ENCODE measurements around the gene DDT.
"Not testable (repeated sequence)": the region's sequence is repeated elsewhere in the genome, so short reads cannot be mapped to it uniquely, and the experiment has no call there.

Gene DDT

GRCh38 chr22:23974345-23974744 is at the start of gene DDT:
Gene DDT (minus strand): TSS chr22:23974441. CDS start chr22:23974414, 27 bp downstream.
- not testable (repeated sequence) for TF ChIP-seq YY1 (IDR thresholded peaks at IDR 0.05; ENCODE audit: low read depth); CEBPB (IDR thresholded peaks at IDR 0.05)
- TF ChIP-seq, protein P1, sequence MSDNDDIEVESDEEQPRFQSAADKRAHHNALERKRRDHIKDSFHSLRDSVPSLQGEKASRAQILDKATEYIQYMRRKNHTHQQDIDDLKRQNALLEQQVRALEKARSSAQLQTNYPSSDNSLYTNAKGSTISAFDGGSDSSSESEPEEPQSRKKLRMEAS (IDR thresholded peaks at IDR 0.05) = not testable (repeated sequence)

DNA sequence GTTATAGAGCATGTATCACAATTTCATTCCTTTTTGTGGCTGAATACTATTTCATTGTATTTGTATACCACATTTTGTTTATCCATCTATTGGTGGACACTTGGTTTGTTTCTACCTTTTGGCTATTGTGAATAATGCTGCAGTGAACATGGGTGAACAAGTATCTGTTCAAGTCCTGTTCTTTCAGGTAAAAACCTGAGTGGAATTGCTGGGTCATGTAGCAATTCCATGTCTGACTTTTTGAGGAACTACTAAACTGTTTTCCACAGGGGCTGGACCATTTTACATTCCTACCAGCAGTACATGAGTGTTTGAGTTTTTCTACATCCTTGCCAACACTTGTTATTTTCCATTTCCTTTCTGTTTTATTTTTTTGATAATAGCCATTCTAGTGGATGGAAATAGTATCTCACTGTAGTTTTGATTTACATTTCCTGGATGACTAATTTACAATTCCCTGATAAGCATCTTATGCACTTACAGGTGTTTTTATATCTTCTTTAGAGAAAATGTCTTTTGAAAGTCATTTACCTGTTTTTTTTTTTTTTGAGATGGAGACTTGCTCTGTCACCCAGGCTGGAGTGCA is 49.1 kb upstream of the DDT start:
- TF ChIP-seq NFIC (IDR thresholded peaks at IDR 0.05) (no peak), EP300 (IDR thresholded peaks at IDR 0.05; ENCODE audit: borderline replicate concordance) (no peak), TEAD4 (IDR thresholded peaks at IDR 0.05) (no peak), ZBTB7A (IDR thresholded peaks at IDR 0.05; ENCODE audit: low read depth) (no peak), TCF12 (IDR thresholded peaks at IDR 0.05; ENCODE audit: low read depth) (no peak)

DNA sequence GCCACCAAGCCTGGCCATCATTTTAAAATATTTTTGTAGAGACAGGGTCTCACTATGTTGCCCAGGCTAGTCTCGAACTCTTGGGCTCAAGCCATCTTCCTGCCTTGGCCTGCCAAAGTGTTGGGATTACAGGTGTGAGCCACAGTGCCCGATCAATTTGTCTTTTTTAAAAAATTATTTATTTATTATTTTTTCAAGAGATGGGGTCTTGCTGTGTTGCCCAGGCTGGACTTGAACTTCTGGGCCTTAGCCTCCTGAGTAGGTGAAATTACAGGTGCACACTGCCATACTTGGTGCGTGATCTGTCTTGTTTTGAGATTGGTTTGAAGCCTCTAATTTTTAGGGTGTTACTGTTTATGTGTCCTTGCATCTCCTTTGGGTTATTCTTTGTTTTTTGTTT is 47.1 kb upstream of the DDT start:
- TF ChIP-seq FOXM1 (IDR thresholded peaks at IDR 0.05; ENCODE audit: borderline replicate concordance, low read depth) (no peak), TEAD4 (IDR thresholded peaks at IDR 0.05) (no peak), CREB1 (IDR thresholded peaks at IDR 0.05; ENCODE audit: low read depth) (no peak), TCF12 (IDR thresholded peaks at IDR 0.05; ENCODE audit: low read depth) (no peak), NFIC (IDR thresholded peaks at IDR 0.05) (no peak), ZBTB7A (IDR thresholded peaks at IDR 0.05; ENCODE audit: low read depth) (no peak)
- TF ChIP-seq, protein P2, sequence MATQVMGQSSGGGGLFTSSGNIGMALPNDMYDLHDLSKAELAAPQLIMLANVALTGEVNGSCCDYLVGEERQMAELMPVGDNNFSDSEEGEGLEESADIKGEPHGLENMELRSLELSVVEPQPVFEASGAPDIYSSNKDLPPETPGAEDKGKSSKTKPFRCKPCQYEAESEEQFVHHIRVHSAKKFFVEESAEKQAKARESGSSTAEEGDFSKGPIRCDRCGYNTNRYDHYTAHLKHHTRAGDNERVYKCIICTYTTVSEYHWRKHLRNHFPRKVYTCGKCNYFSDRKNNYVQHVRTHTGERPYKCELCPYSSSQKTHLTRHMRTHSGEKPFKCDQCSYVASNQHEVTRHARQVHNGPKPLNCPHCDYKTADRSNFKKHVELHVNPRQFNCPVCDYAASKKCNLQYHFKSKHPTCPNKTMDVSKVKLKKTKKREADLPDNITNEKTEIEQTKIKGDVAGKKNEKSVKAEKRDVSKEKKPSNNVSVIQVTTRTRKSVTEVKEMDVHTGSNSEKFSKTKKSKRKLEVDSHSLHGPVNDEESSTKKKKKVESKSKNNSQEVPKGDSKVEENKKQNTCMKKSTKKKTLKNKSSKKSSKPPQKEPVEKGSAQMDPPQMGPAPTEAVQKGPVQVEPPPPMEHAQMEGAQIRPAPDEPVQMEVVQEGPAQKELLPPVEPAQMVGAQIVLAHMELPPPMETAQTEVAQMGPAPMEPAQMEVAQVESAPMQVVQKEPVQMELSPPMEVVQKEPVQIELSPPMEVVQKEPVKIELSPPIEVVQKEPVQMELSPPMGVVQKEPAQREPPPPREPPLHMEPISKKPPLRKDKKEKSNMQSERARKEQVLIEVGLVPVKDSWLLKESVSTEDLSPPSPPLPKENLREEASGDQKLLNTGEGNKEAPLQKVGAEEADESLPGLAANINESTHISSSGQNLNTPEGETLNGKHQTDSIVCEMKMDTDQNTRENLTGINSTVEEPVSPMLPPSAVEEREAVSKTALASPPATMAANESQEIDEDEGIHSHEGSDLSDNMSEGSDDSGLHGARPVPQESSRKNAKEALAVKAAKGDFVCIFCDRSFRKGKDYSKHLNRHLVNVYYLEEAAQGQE (IDR thresholded peaks at IDR 0.05; ENCODE audit: low read depth) = no peak

DNA sequence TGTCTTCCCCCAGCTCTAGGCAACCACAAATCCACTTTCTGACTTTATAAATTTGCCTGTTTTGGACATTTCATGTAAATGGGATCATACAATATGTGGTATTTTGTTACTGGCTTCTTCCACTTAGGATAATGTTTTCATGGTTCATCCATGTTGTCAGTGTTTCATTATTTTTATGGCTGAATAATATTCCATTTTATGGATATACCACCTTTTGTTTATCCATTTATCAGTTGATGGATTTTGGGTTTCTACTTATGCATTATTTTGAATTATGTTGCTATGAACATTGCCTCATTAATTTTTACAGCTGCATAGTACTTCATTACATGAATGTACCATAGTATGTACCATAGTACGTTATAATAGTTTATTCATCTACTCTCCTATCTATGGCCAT is 41.9 kb upstream of the DDT start:
- TF ChIP-seq, protein P3, sequence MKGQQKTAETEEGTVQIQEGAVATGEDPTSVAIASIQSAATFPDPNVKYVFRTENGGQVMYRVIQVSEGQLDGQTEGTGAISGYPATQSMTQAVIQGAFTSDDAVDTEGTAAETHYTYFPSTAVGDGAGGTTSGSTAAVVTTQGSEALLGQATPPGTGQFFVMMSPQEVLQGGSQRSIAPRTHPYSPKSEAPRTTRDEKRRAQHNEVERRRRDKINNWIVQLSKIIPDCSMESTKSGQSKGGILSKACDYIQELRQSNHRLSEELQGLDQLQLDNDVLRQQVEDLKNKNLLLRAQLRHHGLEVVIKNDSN (IDR thresholded peaks at IDR 0.05) = no peak
- TF ChIP-seq, protein P1 (IDR thresholded peaks at IDR 0.05) = no peak
- TF ChIP-seq CEBPB (IDR thresholded peaks at IDR 0.05) = no peak
- TF ChIP-seq TCF12 (IDR thresholded peaks at IDR 0.05; ENCODE audit: low read depth) = no peak
- no peak for TF ChIP-seq TEAD4 (IDR thresholded peaks at IDR 0.05)
- TF ChIP-seq, protein P2 (IDR thresholded peaks at IDR 0.05; ENCODE audit: low read depth) = no peak
- no peak for TF ChIP-seq ZBTB7A (IDR thresholded peaks at IDR 0.05; ENCODE audit: low read depth)
- TF ChIP-seq EP300 (IDR thresholded peaks at IDR 0.05; ENCODE audit: borderline replicate concordance) = no peak

DNA sequence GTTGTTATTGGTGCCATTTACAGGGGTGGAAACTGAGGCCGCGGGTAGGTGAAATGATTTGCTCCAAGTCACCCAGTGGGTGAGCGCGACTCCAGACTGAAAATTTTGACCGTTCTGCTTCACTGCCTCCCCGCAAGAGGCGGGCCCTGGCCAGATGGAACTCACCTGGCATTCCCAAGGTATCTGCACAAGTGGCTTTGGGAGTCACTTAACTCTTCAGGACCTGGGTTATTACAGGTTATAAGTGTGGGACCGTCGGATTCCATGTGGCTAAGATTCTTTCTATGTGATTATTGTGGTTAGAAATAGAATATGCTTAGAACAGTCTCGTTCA is 37.5 kb upstream of the DDT start:
- TF ChIP-seq TEAD4 (IDR thresholded peaks at IDR 0.05) (0 out of 2 replicates have a peak, but pooled peaks have one; percentile 33), EP300 (IDR thresholded peaks at IDR 0.05; ENCODE audit: borderline replicate concordance) (no peak), NFIC (IDR thresholded peaks at IDR 0.05) (peak; percentile 37; the same call in 1 of the 2 replicates), EGR1 (IDR thresholded peaks at IDR 0.05) (no peak), TCF12 (IDR thresholded peaks at IDR 0.05; ENCODE audit: low read depth) (peak; percentile 24; the same call in 1 of the 2 replicates)
- TF ChIP-seq, protein P1 (IDR thresholded peaks at IDR 0.05) = peak; percentile 46

DNA sequence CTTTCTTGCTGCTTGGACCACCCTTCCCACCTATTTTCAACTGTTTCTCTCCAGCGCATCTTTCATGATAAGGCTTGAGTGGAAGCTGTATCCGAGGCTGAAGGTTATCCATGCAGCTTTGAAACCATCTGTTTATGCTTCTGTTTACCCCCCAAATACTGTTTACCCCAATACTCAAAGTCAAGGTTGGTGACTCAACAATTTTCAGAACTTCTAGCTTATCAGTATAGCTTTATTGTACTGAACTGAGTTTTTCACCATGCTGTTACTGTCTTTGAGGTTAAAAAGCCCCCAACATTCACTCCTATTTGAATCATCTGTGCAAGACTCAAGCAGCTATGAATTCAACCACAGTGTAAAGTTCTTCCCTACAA is 35.8 kb upstream of the DDT start:
- TF ChIP-seq ZBTB7A (IDR thresholded peaks at IDR 0.05; ENCODE audit: low read depth) (no peak), EGR1 (IDR thresholded peaks at IDR 0.05) (no peak), EP300 (IDR thresholded peaks at IDR 0.05; ENCODE audit: borderline replicate concordance) (no peak), NFIC (IDR thresholded peaks at IDR 0.05) (no peak), TAF1 (IDR thresholded peaks at IDR 0.05; ENCODE audit: low read depth) (no peak), CREB1 (IDR thresholded peaks at IDR 0.05; ENCODE audit: low read depth) (no peak), YY1 (IDR thresholded peaks at IDR 0.05; ENCODE audit: low read depth) (no peak), RAD21 (IDR thresholded peaks at IDR 0.05; ENCODE audit: low read depth) (no peak), TCF12 (IDR thresholded peaks at IDR 0.05; ENCODE audit: low read depth) (no peak), FOXM1 (IDR thresholded peaks at IDR 0.05; ENCODE audit: borderline replicate concordance, low read depth) (no peak), CEBPB (IDR thresholded peaks at IDR 0.05) (no peak), TEAD4 (IDR thresholded peaks at IDR 0.05) (no peak)
- TF ChIP-seq, protein P3 (IDR thresholded peaks at IDR 0.05) = no peak
- TF ChIP-seq, protein P2 (IDR thresholded peaks at IDR 0.05; ENCODE audit: low read depth) = no peak
- TF ChIP-seq, protein P1 (IDR thresholded peaks at IDR 0.05) = no peak
